Mucosa of descending colon (tissue), 3 donors: ENCODE results near the gene RAB3D. TPM values are rescaled to one million over a fixed set of nuclear protein-coding genes. Genes with fewer than 3 reads are reported as not detected.
A peak's percentile ranks its signal among the peaks of the same experiment; 100 is the strongest.

Source experiments
- ATAC-seq: fragments of 200-7000 bp; cut with Tn5 transposase; one replicate; pipeline ENCODE4 v1.9.1; 2020; ENCODE audit warnings: mild to moderate bottlenecking, moderate library complexity
- DNase-seq, 3 donors: peaks; one replicate each; pipeline ENCODE4 v3.0.0-alpha.2; 2020
- H3K36me3 ChIP-seq: fragments of 200-600 bp; one replicate; pipeline ENCODE4 v1.8.0; 2021; ENCODE audit warnings: low read depth, mild to moderate bottlenecking
- H3K4me1 ChIP-seq: fragments of 200-600 bp; one replicate; pipeline ENCODE4 v1.8.0; 2021; ENCODE audit warnings: low read depth, mild to moderate bottlenecking
- H3K4me3 ChIP-seq: fragments of 200-600 bp; one replicate; pipeline ENCODE4 v1.8.0; 2021; ENCODE audit warnings: mild to moderate bottlenecking
- H3K9me3 ChIP-seq: fragments of 200-600 bp; one replicate; pipeline ENCODE4 v1.8.0; 2021; ENCODE audit warnings: mild to moderate bottlenecking
- intact Hi-C, 2 donors: fragments of 100-400 bp; cut with DNase I in 1 of 2; cut with micrococcal nuclease in 1 of 2; formaldehyde crosslinking; loops; one replicate each; pipeline versions ENCODE4 v1.11.0 to v1.11.1; 2022; cut with DNase I, micrococcal nuclease
- total RNA-seq, 3 donors: library from RNA; stranded (reverse); fragmentation: NEBNext Ultra II Directional in 2 of 3; extraction: Animal tissue kit (Norgen Biotek cat#: 25700) in 2 of 3; gene quantifications; one replicate each; pipeline versions ENCODE4 v1.2.1 to v1.2.4, GENCODE V29; 2021 to 2023
- TF ChIP-seq, protein P1 (sequence below): fragments of 200-600 bp; IDR thresholded peaks from one replicate; pipeline ENCODE4 v1.8.0; 2022; ENCODE audit warnings: antibody characterized with exemption, mild to moderate bottlenecking
- donor health status: DM: no; HTN: no; CAD: no; lungs with moderate emphysema.
- donor health status: DM: no; HTN: no; CAD: no.
- donor health status: DM: no; HTN: yes; CAD: no.

The RAB3D gene
- total RNA-seq, 3 donors from 2014 or later, result 21.0 to 34.9 (median 33.9) TPM

DNA sequence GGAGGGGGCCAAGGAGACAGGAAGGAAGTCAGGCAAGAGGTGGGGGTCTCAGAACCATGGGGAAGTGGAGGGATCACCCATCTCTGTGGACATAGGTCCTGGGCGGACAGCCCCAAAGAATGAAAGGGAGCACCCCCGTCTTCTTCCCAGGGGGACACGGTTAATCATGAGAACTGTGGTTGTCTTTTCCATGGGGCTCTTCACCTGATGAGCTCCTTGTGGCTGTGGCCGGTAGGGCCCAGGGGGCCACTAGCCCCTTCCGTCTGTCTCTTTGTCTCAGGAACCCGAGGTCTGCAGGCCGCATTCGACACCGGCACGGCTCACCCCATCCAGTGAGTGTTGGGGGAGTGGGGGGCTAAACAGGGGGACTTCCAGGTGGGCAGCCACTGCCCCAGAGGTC is 24.4 kb upstream of the RAB3D start:
- TF ChIP-seq, protein P1, sequence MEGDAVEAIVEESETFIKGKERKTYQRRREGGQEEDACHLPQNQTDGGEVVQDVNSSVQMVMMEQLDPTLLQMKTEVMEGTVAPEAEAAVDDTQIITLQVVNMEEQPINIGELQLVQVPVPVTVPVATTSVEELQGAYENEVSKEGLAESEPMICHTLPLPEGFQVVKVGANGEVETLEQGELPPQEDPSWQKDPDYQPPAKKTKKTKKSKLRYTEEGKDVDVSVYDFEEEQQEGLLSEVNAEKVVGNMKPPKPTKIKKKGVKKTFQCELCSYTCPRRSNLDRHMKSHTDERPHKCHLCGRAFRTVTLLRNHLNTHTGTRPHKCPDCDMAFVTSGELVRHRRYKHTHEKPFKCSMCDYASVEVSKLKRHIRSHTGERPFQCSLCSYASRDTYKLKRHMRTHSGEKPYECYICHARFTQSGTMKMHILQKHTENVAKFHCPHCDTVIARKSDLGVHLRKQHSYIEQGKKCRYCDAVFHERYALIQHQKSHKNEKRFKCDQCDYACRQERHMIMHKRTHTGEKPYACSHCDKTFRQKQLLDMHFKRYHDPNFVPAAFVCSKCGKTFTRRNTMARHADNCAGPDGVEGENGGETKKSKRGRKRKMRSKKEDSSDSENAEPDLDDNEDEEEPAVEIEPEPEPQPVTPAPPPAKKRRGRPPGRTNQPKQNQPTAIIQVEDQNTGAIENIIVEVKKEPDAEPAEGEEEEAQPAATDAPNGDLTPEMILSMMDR, result no peak
- no peak for DNase-seq
- Histone ChIP-seq H3K4me3 (no peak overlapping the region), H3K4me1 (peaks cover 12% of the 10 kb centered on the region), H3K9me3 (no peaks in the 10 kb centered on the region), H3K36me3 (no peaks in the 10 kb centered on the region)
- no peak for ATAC-seq
- intact Hi-C loops, result no loop called here

DNA sequence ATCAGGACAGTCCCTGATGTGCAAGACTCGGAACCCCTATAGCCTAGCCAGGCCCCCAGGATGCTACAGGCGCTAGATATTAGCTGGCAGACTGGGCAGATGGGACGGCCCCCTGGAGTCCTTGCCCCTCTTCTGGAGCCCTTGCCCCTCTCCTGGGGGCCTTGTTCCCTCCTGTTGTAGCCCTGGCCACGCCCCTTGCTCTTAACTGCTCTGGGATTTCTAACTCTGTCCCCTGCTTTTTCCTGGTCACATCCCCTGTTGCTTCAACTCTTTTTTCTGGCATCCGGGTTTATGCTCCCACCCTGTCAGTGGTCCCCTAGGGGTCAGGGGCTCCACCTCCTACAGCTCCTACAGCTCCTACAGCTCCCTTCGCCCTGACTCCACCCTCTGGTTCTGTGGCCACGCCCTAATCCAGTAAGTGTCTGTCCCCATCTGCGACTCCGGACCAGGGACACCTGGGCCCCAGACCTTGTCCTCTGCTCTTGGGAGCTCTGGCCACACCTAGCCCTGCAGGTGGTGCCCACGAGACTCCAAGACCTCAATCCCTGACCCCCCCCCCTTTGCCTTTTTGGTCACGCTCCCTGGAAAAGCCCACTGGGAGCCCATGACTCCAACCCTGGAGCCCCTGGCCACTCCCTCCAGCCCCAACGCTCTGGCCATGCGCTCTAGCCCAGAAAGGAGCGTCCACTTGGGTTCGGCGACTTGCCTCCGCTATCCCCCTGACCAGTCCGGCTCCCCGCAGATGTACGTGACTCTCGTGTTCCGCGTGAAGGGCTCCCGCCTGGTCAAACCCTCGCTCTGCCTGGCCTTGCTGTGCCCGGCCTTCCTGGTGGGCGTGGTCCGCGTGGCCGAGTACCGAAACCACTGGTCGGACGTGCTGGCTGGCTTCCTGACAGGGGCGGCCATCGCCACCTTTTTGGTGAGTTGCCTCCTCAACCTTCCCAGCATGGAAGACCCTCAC is 22.6 kb upstream of the RAB3D start:
- TF ChIP-seq, protein P1, result no peak
- Histone ChIP-seq H3K9me3 (no peaks in the 10 kb centered on the region), H3K4me3 (no peak overlapping the region), H3K4me1 (peaks cover 12% of the 10 kb centered on the region), H3K36me3 (no peaks in the 10 kb centered on the region)
- intact Hi-C loops, result no loop called here
- peak in 1 of 3 donors; percentile 60 for DNase-seq
- peak; percentile 54 for ATAC-seq

DNA sequence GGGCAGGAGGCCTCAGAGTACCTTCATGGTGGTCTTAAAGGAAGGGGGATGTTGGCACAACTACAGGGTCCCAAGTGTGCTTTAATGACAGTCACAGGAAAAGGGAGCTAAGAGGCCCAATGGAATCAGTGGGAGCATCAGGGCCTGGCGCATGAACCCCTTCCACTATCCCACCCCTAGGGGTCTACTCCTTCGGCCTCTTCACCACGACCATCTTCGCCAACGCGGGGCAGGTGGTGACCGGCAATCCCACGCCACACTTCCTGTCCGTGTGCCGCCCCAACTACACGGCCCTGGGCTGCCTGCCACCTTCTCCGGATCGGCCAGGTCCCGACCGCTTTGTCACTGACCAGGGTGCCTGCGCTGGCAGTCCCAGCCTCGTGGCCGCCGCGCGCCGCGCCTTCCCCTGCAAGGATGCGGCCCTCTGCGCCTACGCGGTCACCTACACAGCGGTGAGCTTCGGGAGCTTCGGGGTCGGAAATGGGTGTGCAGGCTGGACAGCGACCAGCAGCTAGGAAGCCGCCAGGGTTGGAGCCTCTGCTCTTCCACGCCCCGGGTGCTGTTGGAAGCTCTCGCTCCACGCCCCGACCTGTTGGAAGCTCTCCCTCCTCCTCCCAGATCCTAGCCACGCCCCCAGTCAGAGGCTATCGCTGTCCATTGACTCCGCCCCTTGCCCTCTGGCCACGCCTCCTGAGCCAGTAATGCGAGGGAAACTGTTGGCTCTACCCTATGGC is 21.7 kb upstream of the RAB3D start:
- intact Hi-C loops, result no loop called here
- TF ChIP-seq, protein P1, result no peak
- Histone ChIP-seq H3K36me3 (no peaks in the 10 kb centered on the region), H3K4me3 (no peak overlapping the region), H3K4me1 (peaks cover 12% of the 10 kb centered on the region), H3K9me3 (no peaks in the 10 kb centered on the region)
- ATAC-seq (peak; percentile 97), DNase-seq (peak; percentile 92 to 97 (median 96))

DNA sequence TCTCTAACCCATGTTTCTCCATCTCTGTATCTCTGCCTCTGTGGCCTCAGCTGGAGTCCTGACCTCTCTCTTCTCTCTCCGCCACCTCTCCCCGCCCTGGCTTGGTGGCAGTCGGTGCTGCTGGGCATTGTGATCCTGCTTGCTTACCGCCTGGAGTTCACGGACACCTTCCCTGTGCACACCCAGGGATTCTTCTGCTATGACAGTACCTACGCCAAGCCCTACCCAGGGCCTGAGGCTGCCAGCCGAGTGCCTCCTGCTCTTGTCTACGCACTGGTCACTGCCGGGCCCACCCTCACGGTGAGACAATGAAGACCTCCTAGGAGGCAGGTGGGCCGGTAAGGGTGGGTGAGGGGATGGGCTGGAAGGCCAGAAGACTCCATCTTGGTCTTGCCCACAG is 20.0 kb upstream of the RAB3D start:
- intact Hi-C loops, result no loop called here
- no peak for DNase-seq
- H3K9me3 ChIP-seq, result no peaks in the 10 kb centered on the region
- TF ChIP-seq, protein P1, result no peak
- H3K36me3 ChIP-seq, result no peaks in the 10 kb centered on the region
- ATAC-seq, result no peak
- peaks cover 15% of the 10 kb centered on the region for H3K4me1 ChIP-seq
- H3K4me3 ChIP-seq, result no peak overlapping the region

- intact Hi-C loops, result no loop called here
Observed at GRCh38 chr19:11356676-11357550, 17.5 kb upstream of the RAB3D start.

More at GRCh38 chr19:11356676-11357550, 17.5 kb upstream of the RAB3D start:
- no peak for ATAC-seq
- DNase-seq, result no peak
- no peaks in the 10 kb centered on the region for H3K9me3 ChIP-seq
- H3K36me3 ChIP-seq, result no peaks in the 10 kb centered on the region
- H3K4me1 ChIP-seq, result peaks cover 10% of the 10 kb centered on the region
- TF ChIP-seq, protein P1, result no peak
- no peak overlapping the region for H3K4me3 ChIP-seq
